HG02623 (cell line): ENCODE results near the gene ROS1.
"Not testable (repeated sequence)": the region's sequence is repeated elsewhere in the genome, so short reads cannot be mapped to it uniquely, and the experiment has no call there.

ENCODE experiments used
- ATAC-seq: cut with Tn5 transposase; IDR thresholded peaks from one replicate; pipeline ENCODE4 v1.9.1; 2021; ENCODE audit warnings: moderate library complexity; ENCODE audit not compliant: unreplicated experiment

Gene ROS1

DNA sequence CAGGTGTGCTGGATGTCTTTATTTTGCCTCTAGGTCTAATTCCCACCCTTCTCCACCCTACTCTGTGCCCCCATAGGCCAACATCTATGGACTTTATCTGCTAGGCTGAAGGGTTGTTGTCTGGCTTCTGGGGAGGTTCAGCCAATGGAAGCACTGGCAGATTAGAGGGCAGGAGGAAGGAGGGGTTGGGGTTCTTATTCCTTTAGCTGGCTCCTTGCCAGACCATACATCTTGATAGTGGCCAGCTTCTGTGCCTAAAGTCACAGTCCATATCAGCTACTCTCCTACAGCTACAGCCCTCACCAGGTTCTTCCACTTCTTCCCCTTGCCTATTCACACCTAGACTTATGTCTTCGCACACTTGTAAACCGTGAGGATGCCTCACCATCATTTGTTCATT, 41.1 kb downstream of the ROS1 start:
- ATAC-seq, result no peak

DNA sequence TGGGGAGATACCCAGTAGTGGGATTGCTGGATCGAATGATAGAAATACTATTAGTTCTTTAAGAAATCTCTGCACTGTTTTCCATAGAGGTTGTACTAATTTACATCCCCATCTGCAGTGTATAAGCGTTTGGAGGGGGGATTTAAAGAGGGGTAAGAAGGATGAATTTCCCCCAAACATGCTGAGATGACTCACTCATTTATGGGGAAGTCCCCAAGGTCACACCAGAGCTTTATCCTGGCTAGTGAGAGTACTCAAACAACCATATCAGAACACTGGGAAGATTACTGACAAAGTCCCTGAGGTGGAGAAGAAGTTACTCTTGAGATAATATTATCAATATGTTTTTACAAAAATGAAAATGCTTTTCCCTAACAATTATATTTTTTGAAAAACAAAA, 44.0 kb downstream of the ROS1 start:
- ATAC-seq, result no peak

- ATAC-seq, result no peak
Observed at GRCh38 chr6:117380298-117380697, 45.4 kb downstream of the ROS1 start.

GRCh38 chr6:117375446-117375845, 50.3 kb downstream of the ROS1 start:
- no peak for ATAC-seq

DNA sequence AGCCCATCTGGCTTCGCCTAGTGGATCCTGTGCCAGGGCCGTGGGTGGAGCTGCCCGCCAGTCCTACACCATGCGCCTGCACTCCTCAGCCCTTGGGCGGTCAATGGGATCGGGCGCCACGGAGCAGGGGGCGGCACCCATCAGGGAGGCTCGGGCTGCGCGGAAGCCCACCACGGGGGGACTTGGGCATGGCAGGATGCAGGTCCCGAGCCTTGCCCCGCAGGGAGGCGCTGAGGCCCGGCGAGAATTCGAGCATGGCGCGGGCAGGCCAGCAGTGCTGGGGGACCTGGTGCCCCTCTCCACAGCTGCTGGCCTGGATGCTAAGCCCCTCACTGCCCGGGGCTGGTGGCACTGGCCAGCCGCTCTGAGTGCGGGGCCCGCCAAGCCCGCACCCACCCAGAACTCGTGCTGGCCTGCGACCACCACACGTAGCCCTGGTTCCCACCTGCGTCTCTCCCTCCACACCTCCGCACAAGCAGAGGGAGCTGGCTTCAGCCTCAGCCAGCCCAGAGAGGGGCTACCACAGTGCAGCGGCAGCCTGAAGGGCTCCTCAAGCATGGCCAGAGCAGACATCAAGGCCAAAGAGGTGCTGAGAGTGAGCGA, 52.4 kb downstream of the ROS1 start:
- ATAC-seq, result no peak

- not testable (repeated sequence) for ATAC-seq
Observed at GRCh38 chr6:117372289-117372688, 53.5 kb downstream of the ROS1 start.

GRCh38 chr6:117371492-117371891, 54.2 kb downstream of the ROS1 start:
- ATAC-seq, result no peak

DNA sequence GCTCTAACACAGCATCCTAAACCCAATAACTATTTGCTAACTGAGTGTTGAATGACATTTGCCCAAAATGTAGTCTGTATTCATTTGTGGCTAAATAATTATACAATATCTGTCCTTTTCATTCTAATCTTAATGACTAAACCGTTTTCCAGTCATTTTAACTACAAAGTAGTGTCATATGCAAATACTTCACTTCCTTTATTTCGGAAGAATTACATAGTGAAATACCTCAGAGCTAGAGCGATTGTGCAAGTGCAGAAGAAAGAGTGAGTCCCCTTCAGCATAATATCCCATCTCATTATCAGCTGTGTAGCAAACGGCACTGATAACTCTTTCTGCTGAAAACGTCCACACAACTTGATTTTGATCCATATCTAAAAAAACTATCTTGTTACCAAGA, 66.2 kb downstream of the ROS1 start:
- ATAC-seq, result no peak

DNA sequence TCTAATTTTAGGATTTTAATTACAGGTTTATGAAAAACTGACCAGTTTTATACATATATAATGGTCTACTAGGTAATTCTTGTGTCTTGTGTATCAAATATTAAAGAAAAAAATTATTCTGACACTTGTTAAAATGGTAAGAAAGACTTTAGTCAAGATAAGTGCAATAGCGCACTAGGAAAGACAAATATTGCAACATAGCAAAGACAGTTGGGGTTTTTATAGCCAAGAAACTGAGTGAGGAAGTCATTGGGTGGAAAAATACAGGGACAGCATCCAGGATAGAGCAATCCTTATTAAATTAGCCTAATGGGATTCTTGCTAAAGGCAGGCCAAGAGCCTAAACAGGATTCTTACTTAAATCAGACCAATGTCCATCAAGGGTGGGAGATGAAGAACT, 71.1 kb downstream of the ROS1 start:
- ATAC-seq, result no peak

DNA sequence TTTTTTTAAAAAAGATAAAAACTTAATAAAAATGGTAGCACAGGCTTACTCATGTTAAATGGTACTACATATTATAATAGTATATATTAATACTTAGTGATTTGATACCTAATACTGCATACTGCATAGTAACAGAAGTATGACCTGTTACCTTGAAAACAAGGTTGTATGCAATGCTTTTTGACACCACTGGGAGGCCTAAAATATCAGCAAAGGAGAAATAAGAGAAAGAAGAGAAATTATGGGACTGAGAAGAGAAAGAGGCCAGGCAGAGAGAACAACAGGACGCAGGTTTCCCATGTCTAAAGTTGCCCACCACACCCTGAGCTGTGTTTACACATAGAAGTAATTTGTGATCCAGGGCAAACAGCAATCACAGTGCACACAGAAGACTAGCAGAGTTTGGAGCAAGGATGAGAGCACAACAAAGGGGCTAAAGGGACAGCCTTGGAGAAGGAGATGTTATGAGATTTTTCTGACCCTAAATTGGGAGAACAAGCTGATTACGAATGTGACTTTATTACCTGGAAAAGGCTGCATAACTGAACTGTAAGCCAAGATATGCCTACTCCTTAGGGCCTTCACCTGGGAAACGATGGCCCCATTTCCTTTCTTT, 73.2 kb downstream of the ROS1 start:
- no peak for ATAC-seq

DNA sequence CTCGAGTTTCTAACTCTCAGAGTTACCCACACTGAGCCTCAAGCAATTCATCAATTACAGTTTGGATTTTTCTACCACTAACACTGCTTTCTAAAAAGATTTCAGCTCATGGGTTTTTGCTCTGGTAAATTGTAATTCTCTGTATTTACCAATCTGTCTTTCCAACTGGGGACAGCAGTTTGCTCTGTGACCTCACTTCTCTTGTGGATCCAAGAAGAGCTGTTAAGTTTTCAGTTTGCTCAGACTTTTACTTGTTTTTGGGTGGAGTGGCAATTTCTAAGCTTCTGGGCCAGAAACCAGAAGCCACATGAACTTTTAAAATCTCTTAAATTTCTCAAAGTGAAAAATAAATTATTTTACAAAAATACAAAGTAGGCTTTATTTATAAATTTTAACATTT, 74.2 kb downstream of the ROS1 start:
- no peak for ATAC-seq

DNA sequence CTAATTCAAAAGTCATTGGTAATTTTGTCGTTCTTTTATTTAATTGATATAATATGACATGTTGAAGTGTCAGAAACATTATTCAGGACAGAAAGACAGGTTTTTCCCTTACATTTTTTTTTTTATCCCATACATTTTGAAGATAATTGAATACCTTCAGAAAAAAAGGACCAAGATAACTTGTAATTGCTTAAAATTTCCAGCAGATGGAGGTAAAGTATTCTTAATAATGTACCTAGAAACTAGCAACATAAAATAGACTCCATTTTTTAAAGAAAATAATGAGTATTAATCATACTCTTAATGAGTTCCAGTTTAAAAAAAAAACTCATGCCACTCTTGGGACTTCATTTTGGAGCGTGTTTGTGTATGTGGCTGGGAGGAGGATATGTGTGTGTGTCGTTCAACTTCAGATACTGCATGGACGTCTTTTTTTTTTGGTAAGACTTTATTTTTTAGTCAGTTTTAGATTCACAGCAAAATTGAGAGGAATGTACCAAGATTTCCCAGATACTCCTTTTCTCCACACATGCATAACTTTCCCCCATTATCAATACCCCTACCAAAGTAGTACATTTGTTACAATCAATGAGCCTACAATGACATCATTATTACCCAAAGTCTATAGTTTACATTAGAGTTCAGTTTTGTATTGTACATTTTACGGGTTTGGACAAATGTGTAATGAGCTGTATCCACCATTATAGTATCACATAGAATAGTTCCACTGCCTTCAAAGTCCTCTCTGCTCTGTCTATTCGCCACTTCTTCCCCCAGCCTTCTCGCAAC, 79.4 kb downstream of the ROS1 start:
- ATAC-seq, result no peak

DNA sequence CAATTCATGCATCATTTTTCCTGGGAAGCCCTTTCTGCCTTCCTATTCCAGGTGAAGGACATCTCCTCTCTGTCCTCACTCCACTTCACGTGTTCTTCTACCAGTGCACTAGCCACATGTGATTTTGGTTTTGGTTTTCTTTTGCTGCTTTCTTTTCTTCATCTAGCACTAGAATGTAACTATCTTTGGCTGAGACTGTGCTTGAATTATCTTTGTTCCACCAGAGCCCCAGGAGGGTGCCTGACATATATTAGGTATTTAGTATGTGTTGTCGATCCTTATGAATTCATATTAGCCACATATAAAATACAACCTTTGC, 80.5 kb downstream of the ROS1 start:
- ATAC-seq, result no peak

GRCh38 chr6:117344444-117345291, 81.1 kb downstream of the ROS1 start:
- ATAC-seq, result no peak

DNA sequence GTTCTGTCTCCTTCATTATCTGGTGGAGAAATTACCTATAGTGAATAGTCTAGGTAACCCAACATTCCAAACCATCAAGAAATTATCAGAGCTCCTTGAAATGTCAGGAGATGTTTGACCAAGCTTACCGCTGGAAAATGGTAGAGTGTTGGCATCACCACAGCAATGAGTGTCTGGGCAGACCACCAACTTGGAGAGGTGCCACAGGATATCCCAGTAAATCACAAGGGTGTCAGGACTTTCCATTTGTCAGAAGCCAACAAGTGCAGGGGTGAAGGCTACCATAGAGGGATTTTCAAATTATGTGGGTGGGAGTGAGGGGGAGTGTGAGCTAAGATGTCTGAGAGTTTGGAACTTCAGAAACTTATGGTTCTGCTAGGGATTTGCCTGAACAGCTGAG, 87.2 kb downstream of the ROS1 start:
- ATAC-seq, result no peak

GRCh38 chr6:117329926-117330325, 95.8 kb downstream of the ROS1 start:
- ATAC-seq, result no peak

DNA sequence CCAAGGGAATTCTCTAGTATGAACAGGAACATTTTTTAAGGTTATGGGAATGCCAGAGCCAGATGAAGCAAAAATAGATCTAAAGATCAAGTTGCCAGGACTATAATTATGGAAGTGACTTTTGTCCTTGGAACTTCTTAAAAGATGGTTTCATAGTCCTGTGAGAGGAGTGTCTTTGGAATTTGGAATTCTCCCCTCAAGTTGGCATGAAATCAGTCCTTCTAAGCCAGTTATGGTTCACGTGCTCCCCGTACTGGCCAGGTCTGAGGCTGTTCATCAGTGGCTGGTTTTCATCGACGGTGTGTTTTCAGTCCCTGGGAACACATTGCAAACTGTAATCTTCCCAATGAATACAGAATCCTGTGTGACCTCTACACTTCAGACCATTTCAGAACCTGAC, 97.2 kb downstream of the ROS1 start:
- no peak for ATAC-seq

DNA sequence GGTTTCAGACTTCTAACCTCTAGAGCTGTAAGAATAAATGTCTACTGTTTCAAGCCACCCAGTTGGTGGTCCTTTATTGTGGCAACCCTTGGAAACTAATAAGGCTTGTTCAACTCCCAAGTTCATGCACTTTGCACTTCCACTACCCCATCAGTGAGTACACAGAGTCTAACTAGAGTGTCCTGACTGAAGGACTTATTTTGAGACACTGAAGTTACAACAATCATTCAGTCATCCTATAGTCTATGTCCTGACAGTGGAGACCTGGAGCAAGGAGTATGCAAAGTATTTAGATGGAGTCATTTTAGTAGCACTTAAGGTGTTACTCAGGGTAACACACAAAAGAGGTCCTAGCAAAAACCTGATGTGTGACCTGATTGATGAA, 97.7 kb downstream of the ROS1 start:
- ATAC-seq, result no peak

DNA sequence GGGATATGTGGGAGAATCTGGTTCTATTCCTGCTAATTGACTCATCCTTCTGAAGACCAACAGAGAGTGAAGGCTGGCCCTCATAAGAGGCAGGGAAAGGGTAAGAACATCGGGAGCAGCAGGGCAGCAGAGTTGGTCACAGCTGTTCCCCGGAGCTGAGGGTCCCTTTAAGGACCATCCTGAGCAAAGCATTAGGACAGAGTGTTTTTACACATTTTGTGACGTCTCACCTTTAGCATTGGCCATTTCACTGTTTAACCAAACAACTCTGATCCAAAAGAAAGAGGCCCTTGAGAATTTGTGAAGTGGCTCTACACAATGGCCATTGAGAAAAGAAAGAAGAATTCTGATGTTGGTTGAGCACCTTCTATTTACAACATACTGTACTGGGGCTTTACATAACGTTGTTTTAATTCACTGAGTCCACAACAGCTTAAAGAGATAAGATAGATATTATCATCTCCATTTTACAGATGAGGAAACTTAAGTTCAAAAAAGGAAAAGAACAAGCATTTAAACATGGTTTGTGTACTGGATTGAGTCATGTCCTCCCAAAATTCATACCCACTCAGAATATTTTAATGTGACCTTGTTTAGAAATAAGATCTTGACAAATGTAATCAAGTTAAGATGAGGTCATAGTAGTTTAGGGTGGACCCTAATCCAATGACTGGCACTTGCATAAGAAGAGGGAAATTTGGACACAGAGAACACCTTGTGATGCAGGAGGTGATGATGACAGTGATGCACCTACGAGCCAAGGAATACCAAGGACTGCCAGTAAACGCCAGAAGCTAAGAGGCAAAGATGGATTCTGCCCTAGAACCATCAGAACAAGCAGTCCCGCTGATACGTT, 98.4 kb downstream of the ROS1 start:
- ATAC-seq, result no peak

- ATAC-seq, result no peak
Observed at GRCh38 chr6:117326396-117326795, 99.3 kb downstream of the ROS1 start.

- no peak for ATAC-seq
Observed at GRCh38 chr6:117317261-117317660, 108.5 kb downstream of the ROS1 start.
